ENCODE data around the gene WDR33.

The WDR33 gene

DNA sequence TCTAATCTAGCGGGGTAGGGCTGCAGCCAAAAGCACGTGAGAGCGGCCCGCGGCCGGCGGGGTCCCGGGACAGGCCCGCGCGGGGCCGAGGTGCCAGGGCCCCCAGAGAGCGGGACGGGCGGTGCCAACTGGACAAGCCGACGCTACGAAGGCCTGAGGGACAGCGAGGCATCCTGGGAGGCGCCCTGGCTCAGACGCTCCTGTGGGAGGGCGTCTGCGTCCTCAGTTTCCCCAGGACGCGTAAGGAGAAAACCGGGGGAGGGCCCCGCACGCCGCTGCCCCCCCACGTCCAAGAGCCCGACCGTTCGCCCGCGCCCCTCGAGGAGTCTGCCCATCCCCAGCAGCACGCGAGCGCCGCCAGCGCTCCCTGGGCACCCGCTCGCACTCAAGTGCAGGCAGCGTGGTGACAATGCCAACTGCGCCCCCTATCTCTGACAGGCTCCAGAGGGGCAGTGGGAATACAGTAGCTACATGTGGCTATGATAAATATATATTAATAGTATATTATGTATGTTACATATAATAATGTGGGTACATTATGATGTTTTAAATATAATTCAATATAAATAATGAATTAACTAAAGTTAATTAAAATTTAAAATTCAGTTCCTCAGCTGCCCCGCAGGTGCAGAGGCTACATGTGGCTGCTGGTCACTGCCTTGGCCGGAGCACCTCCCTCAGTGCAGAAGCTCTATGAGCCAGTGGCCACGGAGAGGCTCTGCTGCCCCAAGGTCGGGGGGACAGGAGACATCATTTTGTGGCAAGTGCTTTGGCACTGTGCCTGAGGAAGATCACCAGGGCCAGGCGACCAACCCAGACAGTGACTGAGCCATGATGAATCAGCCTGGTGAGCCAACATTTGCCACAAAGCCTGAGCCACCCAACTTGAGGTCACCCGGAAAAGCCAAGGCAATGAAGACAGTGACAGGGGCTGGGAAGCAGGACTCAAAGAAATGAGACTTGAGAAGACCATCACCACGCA is 115.2 kb downstream of the WDR33 start:
- no peak for DNase-seq (ENCODE audit: low read depth)

DNA sequence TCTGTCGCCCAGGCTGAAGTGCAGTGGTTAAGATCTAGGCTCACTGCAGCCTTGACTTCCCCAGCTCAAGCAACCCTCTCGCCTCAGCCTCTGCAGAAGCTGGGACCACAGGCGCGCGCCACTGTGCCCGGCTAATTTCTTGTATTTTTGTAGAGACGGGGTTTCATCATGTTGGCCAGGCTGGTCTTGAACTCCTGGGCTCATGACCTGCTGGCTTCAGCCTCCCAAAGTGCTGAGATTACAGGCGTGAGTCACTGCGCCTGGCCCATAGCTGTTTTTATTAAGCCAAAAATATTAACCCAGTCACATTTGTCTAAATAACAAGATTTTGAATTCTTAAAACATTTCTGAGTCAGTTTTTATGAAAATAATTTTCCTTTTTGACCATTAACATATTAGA is 116.0 kb downstream of the WDR33 start:
- DNase-seq (ENCODE audit: low read depth), result no peak

DNA sequence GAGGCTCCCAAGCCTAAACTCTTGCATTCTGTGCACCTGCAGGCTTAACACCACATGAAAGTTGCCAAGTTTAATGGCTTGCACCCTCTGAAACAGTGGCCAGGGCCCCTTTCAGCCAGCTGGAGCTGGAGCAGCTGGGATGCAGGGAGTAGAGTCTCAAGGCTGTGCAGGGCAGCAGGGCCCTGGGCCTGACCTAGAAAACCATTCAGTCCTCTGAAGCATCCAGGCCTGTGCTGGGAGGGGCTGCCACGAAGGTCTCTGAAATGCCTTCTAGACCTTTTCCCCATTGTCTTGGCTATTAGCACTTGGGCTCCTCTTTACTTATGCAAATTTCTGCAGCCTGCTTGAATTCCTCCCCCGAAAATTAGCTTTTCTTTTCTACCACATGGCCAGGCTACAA is 120.3 kb downstream of the WDR33 start:
- DNase-seq (ENCODE audit: low read depth), result no peak

DNA sequence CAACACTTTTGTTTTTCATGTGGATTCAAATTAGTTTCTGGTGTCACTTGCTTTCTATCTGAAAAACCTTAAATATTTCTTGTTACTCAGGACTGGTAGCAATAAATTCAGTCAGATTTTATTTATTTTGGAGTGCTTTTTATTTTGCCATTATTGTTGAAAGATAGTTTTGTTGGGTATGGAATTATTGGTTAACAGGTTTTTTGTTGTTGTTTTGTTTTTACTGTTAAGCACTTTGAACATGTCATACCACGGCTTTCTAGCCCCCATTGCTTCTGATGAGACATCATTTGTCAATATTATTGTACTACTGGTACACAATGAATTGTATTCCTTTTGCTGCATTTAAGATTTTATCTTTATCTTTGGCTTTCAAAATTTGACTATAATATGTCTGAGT is 122.6 kb downstream of the WDR33 start:
- no peak for DNase-seq (ENCODE audit: low read depth)

DNA sequence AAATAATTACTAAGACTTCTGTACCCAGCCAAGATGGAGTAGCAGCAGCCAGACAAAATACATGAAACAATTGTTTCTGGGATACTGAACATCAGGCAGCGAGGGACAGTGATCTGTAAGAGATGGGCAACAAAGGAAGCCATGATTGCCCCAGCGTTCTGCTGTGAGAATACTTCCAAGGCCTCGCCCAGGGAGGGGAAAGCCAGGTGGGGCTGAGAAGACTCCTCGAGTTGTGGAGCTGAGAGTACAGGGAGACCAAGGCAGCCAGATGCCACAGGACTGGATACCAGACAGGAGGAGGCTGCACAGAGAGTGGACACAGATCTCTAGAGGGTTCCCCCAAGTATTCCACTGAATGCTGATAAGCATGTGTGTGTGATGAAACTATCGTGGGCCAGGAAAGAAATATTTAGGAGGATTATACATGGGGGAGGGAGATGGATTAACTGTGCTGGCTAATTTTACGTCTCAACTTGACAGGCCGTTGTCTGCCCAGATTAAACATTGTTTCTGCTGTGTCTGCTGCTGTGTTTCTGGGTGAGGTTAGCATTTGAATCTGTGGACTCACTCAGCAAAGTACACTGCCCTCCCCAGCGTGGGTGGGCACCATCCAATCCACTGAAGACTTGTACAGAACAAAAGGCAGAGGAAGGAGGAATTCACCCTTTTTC is 125.4 kb downstream of the WDR33 start:
- peak; percentile 37 for DNase-seq (ENCODE audit: low read depth)

DNA sequence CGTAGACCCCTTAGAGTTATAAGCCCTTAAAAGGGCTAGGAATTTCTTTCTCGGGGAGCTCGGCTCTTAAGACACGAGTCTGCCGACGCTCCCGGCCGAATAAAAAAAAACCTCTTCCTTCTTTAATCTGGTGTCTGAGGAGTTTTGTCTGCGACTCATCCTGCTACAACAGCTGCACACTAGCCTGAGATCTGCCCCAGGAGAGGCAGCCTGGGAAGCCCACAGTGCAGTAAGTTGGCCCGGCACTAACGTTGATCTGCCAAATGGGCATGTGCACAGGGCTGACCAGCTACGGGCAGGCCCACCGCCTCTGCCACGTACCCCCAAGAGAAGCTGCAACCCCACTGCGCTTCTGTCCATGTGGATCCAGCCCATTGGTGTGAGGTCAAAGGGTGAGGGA is 127.2 kb downstream of the WDR33 start:
- DNase-seq (ENCODE audit: low read depth), result no peak

DNA sequence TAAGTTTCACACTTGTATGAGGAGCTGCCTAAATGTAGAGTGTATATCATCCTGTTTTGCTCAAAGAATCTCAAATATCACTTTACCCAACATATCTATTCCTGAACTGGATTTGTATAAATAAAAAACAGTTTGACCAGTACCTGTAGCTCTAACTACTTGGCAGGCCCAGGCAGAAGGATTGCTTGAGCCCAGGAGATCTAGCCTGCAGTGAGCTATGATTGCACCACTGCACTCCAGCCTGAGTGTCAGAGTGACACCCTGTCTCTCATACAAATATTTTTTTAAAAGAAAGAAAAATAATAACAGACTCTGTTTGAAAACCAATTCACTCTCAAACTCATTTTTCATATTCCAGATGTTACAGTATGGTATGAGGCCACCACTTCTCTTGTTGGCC is 127.9 kb downstream of the WDR33 start:
- no peak for DNase-seq (ENCODE audit: low read depth)

DNA sequence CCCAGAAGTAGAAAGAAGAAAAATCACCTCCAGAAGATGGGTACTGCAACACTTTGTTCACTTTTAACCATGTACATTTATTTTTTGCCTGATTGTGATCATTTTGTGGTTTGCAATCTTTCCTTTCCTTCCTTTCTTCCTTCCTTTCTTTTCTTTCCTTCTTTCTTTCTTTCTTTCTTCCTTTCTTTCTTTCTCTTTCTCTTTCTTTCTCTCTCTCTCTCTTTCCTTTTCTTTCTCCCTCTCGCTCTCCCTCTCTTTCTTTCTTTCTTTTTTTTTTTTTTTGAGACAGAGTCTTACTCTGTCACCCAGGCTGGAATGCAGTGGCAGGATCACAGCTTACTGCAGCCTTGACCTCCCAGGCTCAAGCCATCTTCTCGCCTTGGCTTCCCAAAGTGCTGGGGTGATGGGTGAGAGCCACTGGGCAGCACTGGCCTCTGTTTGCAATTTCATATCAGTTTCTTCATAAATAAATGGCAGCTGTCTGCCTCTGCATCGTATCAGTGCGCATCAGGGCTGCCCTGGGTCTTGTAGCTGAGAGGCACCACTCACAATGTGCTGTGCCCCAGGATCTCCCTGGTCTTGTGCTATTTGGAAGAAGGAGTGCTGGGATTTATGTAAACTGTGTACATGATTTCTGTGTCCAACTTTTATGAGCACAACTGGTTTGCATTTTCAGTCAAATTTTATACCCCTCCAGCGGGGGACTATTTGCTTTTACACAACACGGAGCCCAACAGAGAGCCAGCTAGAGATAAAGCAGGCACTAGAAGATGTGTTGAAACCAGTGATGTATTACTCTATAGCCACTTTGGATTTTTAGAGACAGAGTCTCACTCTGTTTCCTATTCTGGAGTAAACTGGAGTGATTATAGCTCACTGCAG is 128.8 kb downstream of the WDR33 start:
- no peak for DNase-seq (ENCODE audit: low read depth)

DNA sequence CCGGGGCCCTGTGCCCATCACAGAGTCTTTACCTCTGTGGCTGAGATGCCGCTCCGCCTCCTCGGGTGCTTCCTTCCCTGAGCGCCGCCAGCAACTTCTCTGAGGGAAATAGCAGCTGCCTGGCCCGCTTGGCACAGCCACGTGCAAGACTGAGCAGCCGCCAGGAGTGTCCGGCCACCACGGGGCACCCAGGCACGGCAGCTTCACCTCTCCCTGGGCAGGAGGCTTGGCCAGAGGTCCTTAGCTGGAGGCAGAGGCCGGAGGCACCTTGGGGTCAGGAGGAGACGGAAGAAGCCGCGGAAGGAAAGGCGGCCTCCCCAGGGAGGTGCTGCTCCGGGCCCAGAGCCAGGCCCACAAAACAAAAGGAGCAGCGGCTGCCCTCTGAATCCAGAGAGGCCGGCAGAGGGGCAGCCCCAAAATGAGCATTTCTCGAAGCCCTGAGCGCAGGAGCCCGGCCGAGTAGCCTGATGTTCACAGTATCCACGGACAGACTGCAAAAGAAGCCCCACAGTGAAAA is 129.6 kb downstream of the WDR33 start:
- DNase-seq (ENCODE audit: low read depth), result no peak

DNA sequence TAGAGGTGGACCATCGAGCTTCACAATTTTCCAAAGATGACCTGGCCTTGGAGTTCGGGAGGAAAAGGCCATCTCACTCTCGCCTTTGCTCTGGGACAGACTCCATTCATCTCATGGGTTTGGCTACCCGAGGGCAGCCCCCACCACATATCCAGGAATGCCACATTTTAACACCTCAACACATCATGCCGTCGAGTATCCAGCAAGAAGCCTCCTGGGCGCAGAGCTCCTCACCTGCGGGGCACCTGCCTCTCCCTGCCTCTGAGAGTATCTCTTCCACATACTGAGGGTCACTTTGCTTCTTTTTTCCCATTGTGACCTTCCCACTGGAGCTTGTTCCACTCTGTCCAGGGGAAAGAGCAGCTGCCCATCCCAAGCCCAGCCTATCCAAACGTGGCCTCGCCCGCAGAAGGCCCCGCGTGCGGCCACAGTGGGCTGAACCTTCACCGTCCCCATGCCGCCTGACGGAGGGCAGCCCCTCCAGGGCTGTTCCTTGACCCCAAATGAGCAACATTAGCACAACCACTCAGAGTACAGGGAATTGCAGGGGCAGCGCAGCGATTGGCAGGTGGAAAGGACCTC is 130.2 kb downstream of the WDR33 start:
- no peak for DNase-seq (ENCODE audit: low read depth)

DNA sequence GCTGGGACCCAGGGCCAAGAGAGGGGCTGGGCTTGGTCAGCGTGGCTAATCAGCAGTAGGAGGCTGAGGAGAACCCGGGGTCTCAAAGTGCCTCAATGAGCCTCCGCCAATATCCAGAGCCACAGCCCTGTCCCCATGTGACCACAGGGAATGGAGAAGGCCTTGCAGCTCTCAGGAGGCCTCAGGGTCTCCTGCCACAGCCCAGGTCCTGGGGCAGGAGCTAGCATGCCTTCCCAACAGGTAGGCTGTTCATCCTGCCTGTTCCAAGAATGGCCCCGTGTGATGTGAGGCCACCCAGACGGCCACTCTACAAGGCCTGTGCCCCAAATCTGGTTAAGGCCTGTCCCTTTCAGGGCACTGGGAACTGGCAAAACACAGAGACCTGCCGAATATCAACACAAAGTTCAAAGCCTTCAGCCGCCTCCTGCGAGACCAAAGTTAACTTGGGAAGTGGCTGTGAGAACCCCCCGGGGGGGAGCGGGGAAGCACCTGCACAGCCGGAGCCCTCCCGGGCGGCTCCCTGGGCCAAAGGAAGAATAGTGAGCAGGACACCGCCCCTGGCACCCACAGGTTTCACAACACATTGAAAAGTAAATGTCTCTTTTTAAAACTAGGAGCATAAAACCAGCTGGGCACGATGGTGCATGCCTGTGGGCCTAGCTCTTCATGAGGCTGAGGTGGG is 131.2 kb downstream of the WDR33 start:
- no peak for DNase-seq (ENCODE audit: low read depth)

DNA sequence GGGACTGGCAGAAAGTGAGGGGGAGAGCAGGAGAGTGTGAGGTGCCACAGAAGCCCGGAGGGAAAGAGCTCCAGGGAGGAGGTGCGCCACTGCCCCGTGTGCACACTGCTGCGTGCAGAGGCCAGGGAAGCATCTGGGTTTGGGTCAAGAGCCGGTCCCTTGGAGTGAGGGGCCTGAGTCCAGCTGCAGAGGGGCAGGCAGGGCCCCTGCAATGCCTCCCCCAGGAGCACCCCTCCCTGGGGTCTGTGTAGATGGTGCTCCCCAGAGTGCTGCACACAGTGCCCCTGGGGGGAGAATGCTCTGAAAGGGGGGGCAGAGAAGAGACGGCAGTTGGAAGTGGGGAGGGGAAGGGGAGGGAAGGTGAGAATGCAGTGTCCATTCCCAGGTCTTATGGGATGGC is 132.0 kb downstream of the WDR33 start:
- no peak for DNase-seq (ENCODE audit: low read depth)

DNA sequence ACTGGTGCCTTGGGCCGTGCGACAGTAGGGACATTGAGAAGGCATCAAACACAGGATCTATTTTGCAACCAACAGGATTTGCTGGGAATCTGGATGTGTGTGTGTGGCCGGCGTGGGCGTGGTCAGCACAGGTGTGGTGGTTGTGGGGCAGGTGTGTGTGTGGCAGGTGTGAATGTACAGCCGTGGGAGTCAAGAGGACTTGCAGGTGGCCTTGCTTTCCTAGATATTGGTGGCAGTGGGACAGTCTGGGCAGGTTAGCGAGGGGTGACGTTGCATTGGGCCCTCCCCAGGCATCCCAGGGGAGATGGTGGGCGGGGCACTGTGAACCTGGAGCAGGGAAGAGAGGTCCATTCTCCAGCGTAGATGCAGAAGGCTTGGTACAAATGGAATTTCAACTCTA is 132.4 kb downstream of the WDR33 start:
- DNase-seq (ENCODE audit: low read depth), result no peak

DNA sequence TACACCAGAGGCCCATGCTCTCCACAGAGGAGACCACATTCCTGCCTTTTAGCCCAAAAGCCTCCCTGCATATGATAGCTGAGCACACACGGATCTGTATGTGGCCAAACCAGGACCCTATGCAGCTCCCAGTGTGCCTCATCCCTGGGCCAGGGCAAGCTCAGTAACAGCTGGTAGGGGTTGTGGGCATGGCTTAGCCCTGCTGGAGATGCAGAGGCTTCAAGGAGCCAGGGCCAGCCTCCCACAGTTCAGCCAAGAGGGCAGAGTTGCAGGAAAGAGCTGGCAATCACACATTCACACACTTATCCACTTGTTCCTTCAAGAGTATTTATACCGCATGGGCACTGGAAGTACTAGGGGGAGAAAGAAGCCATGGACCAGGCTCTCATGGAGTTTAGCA is 134.1 kb downstream of the WDR33 start:
- DNase-seq (ENCODE audit: low read depth), result no peak

DNA sequence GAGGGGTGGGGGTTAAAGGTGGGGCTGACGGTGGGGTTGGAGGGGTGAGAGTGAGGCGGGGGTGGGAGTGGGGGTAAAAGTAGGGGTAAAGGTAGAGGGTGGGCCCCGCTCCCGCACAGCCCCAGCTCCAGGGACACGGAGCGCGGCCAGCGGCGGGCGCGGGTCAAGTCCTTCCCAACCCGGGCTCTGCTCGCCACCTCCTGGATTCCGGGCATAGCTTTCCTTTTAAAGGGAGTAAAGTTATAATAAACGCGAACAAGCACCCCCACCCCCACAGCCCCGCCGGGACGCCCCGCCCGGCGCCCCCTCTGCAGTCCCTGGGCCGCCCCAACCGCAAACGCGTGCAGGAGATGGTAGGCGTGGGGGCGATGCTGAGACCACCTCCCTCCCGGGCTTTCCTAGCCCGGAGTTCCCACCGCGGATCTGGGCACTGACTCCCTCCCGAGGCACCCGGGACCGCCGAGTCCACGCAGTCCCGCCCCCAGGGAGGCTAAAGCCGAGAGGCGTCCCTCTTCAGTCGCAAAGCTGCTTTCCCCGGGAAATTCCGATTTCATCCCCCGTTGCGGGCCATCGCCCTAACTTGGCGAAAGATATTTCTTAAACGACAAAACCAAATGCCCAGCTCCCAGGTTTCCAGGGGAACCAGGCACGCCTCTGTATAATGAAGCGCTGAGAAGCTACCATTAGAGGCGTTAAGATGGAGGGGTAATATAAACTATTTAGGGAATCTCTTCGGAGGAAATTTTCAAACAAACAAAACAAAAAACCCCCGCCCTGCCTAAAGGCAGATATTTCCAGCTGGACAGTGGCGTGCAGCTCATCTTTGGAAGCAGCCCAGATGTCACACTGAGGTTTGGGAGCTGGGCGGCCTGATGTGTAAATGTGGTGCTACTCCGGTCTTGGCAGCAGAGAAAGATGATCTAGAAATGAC is 135.4 kb downstream of the WDR33 start, which contains the start of gene LIMS2:
Gene LIMS2 (minus strand): TSS at position 200 of the 931 bp plus-strand sequence. CDS start 506 bp downstream, outside the sequence.
- DNase-seq (ENCODE audit: low read depth), result no peak

DNA sequence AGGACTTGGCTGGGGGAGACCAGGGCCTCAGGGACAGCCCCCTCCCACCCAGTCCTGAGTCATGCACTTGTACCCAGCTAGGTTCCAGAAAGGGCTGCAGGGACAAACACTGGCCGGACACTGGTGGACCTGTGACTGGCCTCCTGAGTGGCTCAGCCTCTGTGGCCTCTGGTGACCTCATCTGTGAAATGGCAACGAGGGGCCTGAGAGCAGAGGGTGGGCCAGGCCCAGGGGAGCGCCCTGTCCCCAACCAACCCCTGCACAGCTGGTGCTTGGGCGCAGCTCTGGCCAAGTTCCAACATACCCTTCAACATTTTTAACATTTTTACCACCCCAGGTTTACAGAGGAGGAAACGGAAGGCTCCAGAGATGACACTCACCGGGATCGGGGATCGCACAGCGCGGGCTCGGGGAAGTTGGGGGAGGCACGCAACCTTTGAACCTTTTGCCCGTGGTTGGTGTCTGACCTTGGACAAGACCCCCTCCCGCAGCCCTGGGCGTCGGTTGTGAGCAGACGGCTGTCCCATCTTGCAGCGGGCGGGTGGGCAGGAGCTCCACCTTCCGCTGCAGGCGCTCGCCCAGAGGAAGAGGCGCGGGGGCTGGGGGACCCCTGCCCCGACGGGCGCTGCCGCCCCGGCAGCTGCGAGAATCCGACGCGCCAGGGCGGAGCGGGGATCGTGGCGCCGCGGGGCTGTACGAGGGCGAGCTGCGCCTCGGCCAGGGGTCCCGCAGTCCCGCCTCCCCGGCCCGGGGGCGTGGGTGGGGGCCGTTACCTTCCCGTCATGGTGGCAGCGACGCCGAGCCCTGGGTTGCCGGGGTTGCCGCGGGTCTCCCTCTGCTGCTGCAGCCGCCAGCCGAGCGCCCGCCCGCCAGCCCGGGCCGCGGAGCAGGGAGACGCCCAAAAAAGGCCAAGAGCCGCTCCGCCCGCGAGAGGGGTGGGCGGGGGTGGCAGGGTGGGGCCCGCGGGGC is 136.4 kb downstream of the WDR33 start:
- DNase-seq (ENCODE audit: low read depth), result no peak

DNA sequence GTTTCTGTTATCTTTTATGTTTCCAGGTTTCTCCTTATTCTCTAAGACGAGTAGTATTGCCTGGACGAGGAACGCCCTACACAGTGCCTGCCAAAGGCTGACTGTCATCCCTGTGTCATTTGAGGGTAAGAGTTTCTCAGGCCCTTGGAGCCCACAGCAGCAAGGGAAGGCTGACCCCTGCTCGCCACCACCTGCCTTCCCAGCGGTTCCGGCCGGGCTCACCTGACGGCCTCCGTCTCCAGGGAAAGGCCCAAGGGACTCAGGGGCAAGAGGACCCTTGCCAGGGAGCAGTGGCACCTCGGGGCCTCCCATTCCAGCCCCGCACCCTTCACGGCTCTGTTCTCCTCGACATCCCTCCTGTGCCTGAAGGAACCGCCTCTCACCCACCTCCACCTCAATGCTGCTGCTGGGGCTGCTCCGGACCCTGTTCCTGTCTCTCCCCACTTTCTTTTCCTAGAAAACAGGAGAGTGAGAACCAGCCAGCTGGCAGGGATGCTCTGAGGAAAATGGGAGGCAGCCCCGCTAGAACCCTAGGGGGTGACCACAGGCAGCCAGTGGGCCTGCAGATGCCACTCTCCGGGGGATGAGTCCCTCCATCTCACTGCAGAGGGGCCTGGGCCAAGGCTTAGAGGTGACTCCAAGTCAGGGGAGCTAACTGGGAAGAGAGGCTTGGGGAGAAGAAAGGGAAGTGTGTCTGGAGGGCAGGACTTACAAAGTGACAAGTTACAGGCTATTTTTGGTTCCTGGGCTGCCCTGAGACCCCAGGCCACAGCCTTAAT is 137.5 kb downstream of the WDR33 start:
- DNase-seq (ENCODE audit: low read depth), result no peak

Data from iris pigment epithelial cell (primary cell).